ENCODE measurements around the gene BIN1.
"Not testable (repeated sequence)": the region's sequence is repeated elsewhere in the genome, so short reads cannot be mapped to it uniquely, and the experiment has no call there.

Gene BIN1

DNA sequence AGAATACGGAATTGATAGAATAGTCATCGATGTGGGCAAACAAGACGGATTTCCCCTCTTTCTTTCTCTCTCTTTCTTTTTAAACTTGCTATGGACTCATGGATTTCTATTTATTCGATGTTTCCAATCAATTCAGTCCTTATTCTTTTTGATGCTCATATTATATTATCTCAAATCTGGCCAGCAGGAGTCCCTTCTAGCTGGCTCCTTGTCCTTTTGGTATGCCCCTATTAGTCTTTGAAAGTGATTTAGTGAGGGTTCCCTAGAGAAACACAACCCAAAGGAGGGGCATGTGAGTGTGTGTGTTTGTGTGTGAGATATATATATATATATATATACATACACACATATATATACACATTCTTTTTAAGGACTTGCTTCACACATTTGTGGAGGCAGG, 23.5 kb upstream of the BIN1 start:
- no peak for DNase-seq

DNA sequence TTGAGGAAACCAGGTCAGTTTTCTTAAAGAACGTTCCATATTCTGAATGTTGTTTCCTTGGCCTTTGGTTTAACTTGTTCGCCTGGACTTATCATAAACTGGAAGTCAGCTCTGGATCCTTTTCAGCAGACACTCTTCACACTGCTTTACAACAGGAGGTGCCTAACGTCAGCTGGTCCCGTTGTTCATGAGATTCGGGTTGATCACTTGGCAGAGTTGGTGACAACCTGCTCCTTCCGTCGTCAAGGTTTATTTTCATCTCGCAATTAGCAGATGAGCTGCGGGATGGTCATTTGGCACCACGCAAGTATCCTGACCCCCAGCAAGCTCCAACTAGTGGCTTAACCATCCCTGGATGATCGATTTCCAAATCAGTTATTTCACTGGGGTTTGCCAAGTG, 23.0 kb upstream of the BIN1 start:
- DNase-seq, result no peak

DNA sequence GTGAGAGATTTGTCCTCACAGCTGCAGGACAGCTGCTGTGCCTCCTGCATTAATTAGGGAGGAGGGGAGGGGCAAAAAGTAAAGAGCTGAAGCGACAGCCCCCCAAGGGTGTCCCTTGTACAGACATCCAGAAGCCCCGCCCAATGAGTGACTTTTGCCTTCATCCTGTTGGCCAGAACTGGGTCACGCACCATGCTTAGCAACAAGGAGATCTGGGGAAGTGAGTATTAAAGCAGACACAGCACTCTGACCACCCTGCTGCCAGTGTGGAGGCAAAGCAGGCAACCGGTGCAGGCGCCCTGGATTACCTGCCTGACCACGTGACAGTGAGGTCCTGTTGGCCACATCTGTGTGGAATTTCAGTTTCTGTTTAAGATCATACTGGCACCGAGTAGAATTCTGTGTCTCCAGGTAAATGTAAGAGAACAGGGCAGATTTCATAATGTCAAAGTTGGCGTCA, 21.5 kb upstream of the BIN1 start:
- DNase-seq, result no peak

DNA sequence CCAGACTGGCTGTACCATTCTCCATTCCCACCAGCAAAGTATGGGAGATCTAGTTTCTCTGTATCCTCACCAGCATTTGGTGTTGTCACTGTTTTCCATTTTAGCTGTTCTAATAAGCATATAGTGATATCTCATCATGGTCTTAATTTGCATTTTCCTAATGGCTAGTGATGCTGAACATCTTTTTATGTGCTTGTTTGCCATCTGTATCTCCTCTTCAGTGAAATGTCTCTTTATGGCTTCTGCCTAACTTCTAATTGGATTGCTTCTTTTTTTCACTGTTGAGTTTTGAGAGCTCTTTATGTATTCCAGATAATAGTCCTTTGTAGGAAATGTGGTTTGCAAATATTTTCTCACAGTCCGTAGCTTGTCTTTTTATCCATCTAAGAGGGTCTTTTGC, 18.9 kb upstream of the BIN1 start:
- DNase-seq, result no peak

DNA sequence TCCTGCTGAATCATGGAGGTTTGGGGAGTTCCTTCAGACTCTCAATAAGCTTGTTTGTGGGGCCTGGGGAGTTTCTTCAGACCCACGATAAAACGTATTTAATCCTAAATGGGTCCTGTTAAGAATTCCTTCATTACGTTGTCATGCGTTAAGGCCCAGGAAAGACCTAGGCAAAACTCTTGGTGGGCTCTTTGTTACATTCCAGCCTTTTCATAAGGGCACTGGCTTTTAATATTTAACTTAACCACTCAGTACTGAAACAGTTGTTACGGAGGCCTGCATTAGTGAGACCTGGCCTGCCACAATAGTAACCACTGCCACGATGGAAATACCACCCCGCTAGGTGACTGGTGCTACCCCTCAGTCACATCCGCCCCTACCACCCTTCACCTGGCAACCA, 17.5 kb upstream of the BIN1 start:
- no peak for DNase-seq

DNA sequence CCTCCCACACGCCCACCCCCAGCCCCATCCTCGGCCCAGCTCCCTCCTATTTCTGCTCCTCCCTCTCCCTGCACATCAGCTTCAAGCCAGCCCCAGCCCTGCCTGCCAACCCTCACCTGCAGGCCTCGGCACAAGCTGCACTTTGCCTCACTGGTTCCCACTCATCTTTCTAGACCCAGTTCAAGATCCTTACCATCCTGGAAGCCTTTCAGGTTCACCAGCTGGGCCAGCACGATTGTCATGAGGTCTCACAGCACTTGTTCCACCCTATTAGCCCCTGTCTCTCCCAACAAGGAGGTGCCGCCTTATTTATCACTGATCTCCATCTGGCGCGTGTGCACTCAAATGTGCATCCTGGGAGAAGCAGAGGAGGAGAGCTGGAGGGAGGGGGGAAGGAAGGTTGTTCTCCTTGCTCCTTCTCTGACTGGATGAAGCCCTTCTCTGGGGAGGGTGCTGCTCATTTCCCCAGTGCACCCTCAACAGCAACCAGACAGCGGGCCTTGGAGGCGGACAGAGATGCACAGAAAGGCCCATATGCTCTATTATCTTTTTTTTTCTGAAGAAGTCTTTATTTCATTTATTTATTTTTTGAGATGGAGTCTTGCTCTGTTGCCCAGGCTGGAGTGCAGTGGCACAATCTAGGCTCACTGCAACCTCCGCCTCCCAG, 15.5 kb upstream of the BIN1 start:
- no peak for DNase-seq

- DNase-seq, result no peak
Observed at GRCh38 chr2:127121776-127122176, 14.8 kb upstream of the BIN1 start.

GRCh38 chr2:127121353-127121752, 14.4 kb upstream of the BIN1 start:
- DNase-seq, result no peak

- not testable (repeated sequence) for DNase-seq
Observed at GRCh38 chr2:127120408-127120807, 13.5 kb upstream of the BIN1 start.

DNA sequence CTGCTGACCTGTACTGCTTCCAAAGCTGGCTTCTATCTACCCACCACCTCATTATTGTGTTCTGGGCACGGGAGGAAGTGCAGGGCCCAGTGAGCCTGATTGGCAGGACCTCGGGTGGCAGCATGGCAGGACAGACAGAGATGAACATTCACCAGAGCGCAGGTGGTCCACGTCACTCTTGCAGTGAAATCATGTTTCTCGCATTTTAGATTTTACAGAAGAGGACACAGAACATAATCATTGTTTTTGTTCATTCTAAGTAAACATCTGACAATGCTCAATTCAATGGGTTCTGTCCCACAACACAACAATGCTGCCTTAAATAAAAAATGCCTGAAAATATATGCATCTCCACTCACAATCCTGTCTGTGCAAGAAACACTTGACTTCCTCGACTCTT, 11.5 kb upstream of the BIN1 start:
- DNase-seq, result no peak

DNA sequence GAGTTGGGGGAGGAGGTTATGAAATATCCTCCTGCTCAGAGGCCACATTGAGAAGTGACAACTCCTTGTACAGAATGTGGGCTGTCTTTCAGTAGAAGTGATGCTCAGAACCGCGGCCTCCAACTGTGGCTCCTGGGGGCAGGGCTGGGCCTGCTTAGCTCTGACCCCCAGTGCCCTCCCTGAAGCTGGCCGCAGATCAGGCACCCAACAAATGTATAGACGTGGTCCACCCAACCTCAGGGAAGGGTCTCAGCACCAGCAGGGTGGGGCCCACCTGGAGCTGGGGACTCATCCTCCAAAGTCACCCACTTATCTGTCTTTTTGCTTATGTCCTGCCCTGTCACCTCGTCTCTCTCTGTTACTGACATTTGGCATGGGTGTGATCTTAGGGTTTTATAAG, 11.1 kb upstream of the BIN1 start:
- DNase-seq, result no peak

DNA sequence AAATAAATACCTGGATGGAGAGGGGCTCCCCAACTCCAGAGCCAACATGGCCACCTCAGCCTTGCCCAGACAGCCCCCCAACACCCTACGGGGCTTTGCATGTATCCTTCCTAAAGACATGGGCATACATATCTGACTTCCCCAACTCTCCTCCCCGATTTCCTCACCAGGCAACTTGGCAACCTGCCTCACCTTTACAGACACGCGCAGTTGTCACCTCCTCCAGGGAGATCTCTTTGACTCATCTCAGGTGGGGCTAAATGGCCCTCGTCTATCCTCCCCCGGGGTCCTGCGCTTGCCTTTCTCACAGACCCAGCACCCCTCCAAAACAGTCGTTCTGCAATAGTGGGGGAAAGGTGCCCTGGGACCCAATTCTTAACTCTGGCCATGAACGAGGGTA, 10.6 kb upstream of the BIN1 start:
- no peak for DNase-seq

- no peak for DNase-seq
Observed at GRCh38 chr2:127115471-127116199, 8.7 kb upstream of the BIN1 start.

- DNase-seq, result no peak
Observed at GRCh38 chr2:127110985-127111384, 4.0 kb upstream of the BIN1 start.

DNA sequence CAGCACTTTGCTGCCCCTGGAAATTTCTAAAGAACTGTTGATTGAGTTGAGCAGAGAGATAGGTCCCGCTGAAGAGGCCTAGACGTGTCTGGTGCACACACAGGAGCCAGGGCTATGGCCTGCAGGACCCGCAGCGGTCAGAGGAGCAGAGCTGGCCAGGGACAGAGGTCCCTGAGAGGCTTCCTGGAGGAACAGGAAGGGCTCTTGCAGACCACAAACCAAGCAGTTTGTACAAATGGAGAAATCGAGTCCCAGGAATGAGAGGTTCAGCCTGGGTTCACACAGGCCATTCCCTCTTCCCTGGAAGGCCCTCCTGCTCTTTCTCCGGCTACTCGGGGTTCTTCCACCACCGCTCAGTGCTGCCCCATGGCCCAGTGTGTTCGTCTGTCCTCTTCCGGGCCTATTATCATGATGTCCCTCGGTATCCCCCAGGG, 1.2 kb upstream of the BIN1 start:
- DNase-seq, result no peak

DNA sequence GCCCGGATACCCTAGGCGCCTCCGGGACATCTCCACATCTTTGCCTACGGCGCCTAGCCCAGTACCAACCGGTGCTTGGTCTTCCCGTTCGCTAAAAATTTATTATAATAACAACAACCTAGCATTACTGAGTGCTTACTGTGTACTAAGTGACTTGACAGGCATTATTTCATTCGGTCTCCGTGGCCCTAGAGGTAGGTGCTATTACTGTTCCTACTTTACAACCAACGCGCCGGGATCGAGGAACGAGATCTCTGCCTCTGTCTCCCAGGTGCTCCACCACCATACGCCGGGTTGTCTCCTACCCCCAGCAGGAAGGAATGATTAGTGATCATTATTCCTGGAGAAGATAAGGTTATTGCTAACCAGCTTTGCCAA, 657 bp upstream of the BIN1 start:
- DNase-seq, result no peak

DNA sequence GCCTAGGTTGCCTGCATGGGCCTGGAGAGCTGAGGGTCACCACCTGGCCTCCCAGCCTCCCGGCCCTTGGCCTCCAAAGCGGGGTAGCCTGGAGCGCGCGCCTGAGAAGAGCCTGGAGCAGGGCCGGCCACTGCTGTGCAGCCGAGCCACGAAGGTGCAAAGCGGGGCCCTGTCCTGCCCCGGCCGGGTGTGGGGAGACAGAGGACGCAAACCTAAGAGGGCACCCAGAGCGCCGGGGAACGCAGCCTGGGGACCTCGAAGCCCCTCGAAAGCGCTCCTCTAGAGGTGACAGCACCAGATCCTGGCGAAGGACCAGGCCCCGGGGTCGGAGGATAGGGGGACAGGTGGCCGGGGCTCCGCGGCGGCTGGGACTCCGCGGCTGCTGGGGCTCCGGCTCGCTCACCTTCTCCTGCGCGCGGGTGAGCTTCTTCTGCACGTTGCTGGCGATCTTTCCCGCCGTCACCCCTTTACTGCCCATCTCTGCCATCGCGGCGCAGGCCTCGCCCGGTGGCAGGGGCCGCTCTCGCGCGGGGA, 430 bp downstream of the BIN1 start:
- DNase-seq, result no peak

DNA sequence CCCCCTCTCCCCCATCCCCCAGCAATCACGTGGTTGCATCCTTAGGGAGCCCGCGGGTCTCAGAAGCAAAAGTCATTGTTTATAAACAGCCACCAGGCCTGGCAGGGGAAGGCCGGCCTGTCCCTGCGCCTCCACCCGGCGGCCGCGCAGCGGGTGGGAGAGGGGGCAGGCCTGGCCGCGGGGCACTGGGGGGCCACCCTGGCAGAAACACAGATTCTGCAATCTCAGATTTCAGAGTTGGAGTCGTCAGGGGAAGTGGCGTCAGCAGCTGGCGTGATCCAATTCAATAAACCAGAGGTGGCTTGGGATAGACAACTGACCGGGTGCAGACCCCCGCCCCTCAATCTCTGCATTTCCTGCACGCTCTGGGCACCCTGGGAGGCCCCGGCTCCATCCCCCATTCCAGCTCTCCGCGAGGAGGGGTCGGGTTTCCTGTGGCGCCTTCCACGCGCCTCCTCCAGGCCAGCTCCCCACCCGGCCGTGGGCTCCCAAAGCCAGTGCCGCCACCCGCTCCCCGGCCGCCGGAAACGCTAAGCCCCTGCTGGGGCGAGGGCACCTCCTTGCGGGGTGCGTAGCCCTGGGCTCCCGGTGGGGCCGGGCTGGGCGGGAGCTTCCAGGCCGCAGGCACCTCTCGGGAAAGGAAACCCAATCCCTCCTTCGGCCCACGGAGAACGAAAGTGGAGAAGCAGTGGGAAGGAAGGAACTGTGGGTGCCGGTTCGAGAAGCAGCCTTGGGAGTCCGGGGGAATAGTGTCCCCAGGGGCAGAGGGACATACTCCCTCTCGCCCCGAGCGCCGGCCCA, 1.1 kb downstream of the BIN1 start:
- DNase-seq, result no peak

- no peak for DNase-seq
Observed at GRCh38 chr2:127104881-127105655, 1.9 kb downstream of the BIN1 start.

GRCh38 chr2:127104166-127104660, 2.7 kb downstream of the BIN1 start:
- no peak for DNase-seq

DNA sequence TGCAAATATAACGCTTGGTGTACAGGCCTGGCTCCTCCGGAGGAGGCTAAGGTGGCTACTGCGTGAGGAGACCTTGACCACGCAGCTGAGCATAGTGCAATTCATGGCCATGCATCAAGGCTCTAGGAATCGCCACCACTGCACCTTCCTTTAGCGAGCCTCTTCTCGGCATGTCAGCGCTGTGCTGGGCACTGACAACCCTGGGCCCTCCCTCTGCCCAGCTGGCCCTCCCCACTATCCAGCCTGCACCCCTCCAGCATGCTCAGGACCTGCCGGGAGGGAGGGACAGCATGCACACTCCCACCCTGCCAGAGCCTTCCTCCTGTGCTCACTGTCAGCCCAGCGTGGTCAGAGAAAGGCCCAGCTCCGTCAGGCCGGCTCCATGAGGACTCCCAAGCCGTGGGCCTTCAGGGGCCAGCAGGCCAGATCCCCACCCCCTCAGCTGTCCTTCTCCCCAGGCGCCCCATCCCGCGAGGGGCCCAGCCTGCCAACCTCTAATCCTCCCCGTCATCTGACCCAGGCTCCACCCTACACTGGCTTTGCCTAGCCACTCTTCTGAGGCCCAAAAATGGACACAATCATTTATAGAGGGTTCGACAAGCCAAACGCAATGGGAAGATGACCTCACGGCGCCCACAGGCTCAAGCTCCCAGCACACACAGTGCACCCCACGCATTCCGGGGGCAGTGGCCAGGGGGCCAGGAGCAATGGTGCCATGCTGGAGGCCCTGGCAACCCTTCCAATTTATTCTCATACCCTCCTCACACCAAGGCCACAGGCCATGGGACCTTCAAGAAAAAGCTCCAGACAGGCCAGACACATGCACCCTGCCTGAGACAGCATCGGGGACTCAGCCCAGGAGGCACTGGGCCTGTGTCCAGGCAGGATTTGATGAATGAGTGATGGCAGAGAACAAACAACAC, 3.5 kb downstream of the BIN1 start:
- DNase-seq, result no peak
